ENCODE measurements around the gene PHKG2.

The PHKG2 gene

GRCh38 chr16:30777591-30778297 lies 29.5 kb downstream of the PHKG2 start:
- no peak for DNase-seq

GRCh38 chr16:30778549-30779244 lies 30.5 kb downstream of the PHKG2 start:
- no peak for DNase-seq

- DNase-seq = no peak
Observed at GRCh38 chr16:30779596-30779995, 31.4 kb downstream of the PHKG2 start.

GRCh38 chr16:30780021-30780420 lies 31.8 kb downstream of the PHKG2 start:
- no peak for DNase-seq

GRCh38 chr16:30780549-30780948 lies 32.3 kb downstream of the PHKG2 start:
- DNase-seq = no peak

- no peak for DNase-seq
Observed at GRCh38 chr16:30782486-30783279, 34.5 kb downstream of the PHKG2 start.

- no peak for DNase-seq
Observed at GRCh38 chr16:30783280-30784109, 35.3 kb downstream of the PHKG2 start.

- no peak for DNase-seq
Observed at GRCh38 chr16:30784215-30784614, 36.0 kb downstream of the PHKG2 start.

- no peak for DNase-seq
Observed at GRCh38 chr16:30785126-30786106, 37.2 kb downstream of the PHKG2 start.

- peak; percentile 15 for DNase-seq
Observed at GRCh38 chr16:30786115-30786935, 38.1 kb downstream of the PHKG2 start.

- DNase-seq = peak; percentile 54
Observed at GRCh38 chr16:30786936-30787612, 38.8 kb downstream of the PHKG2 start, which contains the start of gene ZNF629. Gene ZNF629 (minus strand): TSS chr16:30787205. CDS start chr16:30784482, 2,723 bp downstream.

GRCh38 chr16:30787613-30788378 lies 39.6 kb downstream of the PHKG2 start:
- DNase-seq = no peak

- no peak for DNase-seq
Observed at GRCh38 chr16:30793508-30794069, 45.4 kb downstream of the PHKG2 start.

GRCh38 chr16:30794634-30795033 lies 46.4 kb downstream of the PHKG2 start:
- no peak for DNase-seq

GRCh38 chr16:30797670-30798309 lies 49.6 kb downstream of the PHKG2 start:
- DNase-seq = no peak

Measured in CD4-positive, alpha-beta T cell treated with Interleukin-6 for 4 hours (primary cell).